HG03060 (cell line): ENCODE measurements around the gene ETS1.

Experiments
- ATAC-seq: cut with Tn5 transposase; IDR thresholded peaks from one replicate; pipeline ENCODE4 v1.9.1; 2021; ENCODE audit warnings: low read depth, moderate number of reproducible peaks; ENCODE audit not compliant: unreplicated experiment

The ETS1 gene

GRCh38 chr11:128573638-128574037, 13.7 kb downstream of the ETS1 start:
- ATAC-seq: no peak

GRCh38 chr11:128572965-128573364, 14.4 kb downstream of the ETS1 start:
- ATAC-seq: no peak

- ATAC-seq: no peak
These were observed 16.7 kb downstream of the ETS1 start for GRCh38 chr11:128570632-128571031.

- ATAC-seq: no peak
These were observed 18.1 kb downstream of the ETS1 start for GRCh38 chr11:128569291-128569690.

GRCh38 chr11:128568166-128568778, 19.1 kb downstream of the ETS1 start:
- no peak for ATAC-seq

GRCh38 chr11:128567130-128567529, 20.2 kb downstream of the ETS1 start:
- ATAC-seq: no peak

- ATAC-seq: no peak
These were observed 21.5 kb downstream of the ETS1 start for GRCh38 chr11:128565881-128566280.

- no peak for ATAC-seq
These were observed 22.6 kb downstream of the ETS1 start for GRCh38 chr11:128564642-128565245.

- no peak for ATAC-seq
These were observed 23.3 kb downstream of the ETS1 start for GRCh38 chr11:128563942-128564641.

- ATAC-seq: no peak
These were observed 24.1 kb downstream of the ETS1 start for GRCh38 chr11:128563308-128563707.

- ATAC-seq: no peak
These were observed 27.8 kb downstream of the ETS1 start for GRCh38 chr11:128559496-128560103.

- ATAC-seq: no peak
These were observed 31.8 kb downstream of the ETS1 start for GRCh38 chr11:128555606-128556005.

GRCh38 chr11:128553662-128554362, 33.5 kb downstream of the ETS1 start:
- no peak for ATAC-seq

GRCh38 chr11:128552783-128553661, 34.3 kb downstream of the ETS1 start:
- peak; percentile 42 for ATAC-seq

GRCh38 chr11:128551611-128552335, 35.6 kb downstream of the ETS1 start:
- peak; percentile 52 for ATAC-seq

- ATAC-seq: no peak
These were observed 36.3 kb downstream of the ETS1 start for GRCh38 chr11:128551058-128551457.

- no peak for ATAC-seq
These were observed 37.0 kb downstream of the ETS1 start for GRCh38 chr11:128550261-128550821.

GRCh38 chr11:128549256-128549944, 38.0 kb downstream of the ETS1 start:
- ATAC-seq: no peak
